ENCODE measurements around the gene SPEG.

The SPEG gene

GRCh38 chr2:219419331-219420197 is 15.1 kb upstream of the SPEG start:
- no peak for DNase-seq (ENCODE audit: low read depth, low spot score)
- Histone ChIP-seq H3K36me3 (ENCODE audit: insufficient read depth, insufficient read length, low read length) (no peaks in the 10 kb centered on the region), H3K9ac (ENCODE audit: insufficient read length, low read depth) (no peak overlapping the region), H3K9me3 (ENCODE audit: insufficient read depth, low read length) (no peaks in the 10 kb centered on the region), H3K27me3 (ENCODE audit: insufficient read depth, insufficient read length) (no peaks in the 10 kb centered on the region), H3K4me3 (ENCODE audit: insufficient read length, low read depth) (no peak overlapping the region), H3K4me1 (ENCODE audit: insufficient read depth, insufficient read length) (peaks cover 17% of the 10 kb centered on the region)
- TF ChIP-seq SUZ12 (IDR thresholded peaks at IDR 0.05; ENCODE audit: extremely low read depth, insufficient read depth, insufficient read length), result no peak
- TF ChIP-seq ZNF274 (IDR thresholded peaks at IDR 0.05; ENCODE audit: low read depth, low read length), result no peak
- no peak for TF ChIP-seq YY1 (IDR thresholded peaks at IDR 0.05; ENCODE audit: insufficient read depth, insufficient read length)

GRCh38 chr2:219420687-219421086 is 14.0 kb upstream of the SPEG start:
- H3K36me3 ChIP-seq (ENCODE audit: insufficient read depth, insufficient read length, low read length), result no peaks in the 10 kb centered on the region
- peaks cover 17% of the 10 kb centered on the region for H3K4me1 ChIP-seq (ENCODE audit: insufficient read depth, insufficient read length)
- no peak overlapping the region for H3K4me3 ChIP-seq (ENCODE audit: insufficient read length, low read depth)
- no peak overlapping the region for H3K9ac ChIP-seq (ENCODE audit: insufficient read length, low read depth)
- no peaks in the 10 kb centered on the region for H3K27me3 ChIP-seq (ENCODE audit: insufficient read depth, insufficient read length)
- TF ChIP-seq YY1 (IDR thresholded peaks at IDR 0.05; ENCODE audit: insufficient read depth, insufficient read length), result no peak
- no peak for DNase-seq (ENCODE audit: low read depth, low spot score)
- no peaks in the 10 kb centered on the region for H3K9me3 ChIP-seq (ENCODE audit: insufficient read depth, low read length)

GRCh38 chr2:219421323-219421722 is 13.3 kb upstream of the SPEG start:
- Histone ChIP-seq H3K27me3 (ENCODE audit: insufficient read depth, insufficient read length) (no peaks in the 10 kb centered on the region), H3K9me3 (ENCODE audit: insufficient read depth, low read length) (no peaks in the 10 kb centered on the region), H3K9ac (ENCODE audit: insufficient read length, low read depth) (no peak overlapping the region), H3K4me3 (ENCODE audit: insufficient read length, low read depth) (no peak overlapping the region), H3K36me3 (ENCODE audit: insufficient read depth, insufficient read length, low read length) (no peaks in the 10 kb centered on the region), H3K4me1 (ENCODE audit: insufficient read depth, insufficient read length) (peaks cover 22% of the 10 kb centered on the region)
- TF ChIP-seq SUZ12 (IDR thresholded peaks at IDR 0.05; ENCODE audit: extremely low read depth, insufficient read depth, insufficient read length) (no peak), ZNF274 (IDR thresholded peaks at IDR 0.05; ENCODE audit: low read depth, low read length) (no peak), YY1 (IDR thresholded peaks at IDR 0.05; ENCODE audit: insufficient read depth, insufficient read length) (no peak)
- no peak for DNase-seq (ENCODE audit: low read depth, low spot score)

- TF ChIP-seq ZNF274 (IDR thresholded peaks at IDR 0.05; ENCODE audit: low read depth, low read length) (no peak), YY1 (IDR thresholded peaks at IDR 0.05; ENCODE audit: insufficient read depth, insufficient read length) (no peak)
- peaks cover 18% of the 10 kb centered on the region for H3K4me1 ChIP-seq (ENCODE audit: insufficient read depth, insufficient read length)
- H3K27me3 ChIP-seq (ENCODE audit: insufficient read depth, insufficient read length), result no peaks in the 10 kb centered on the region
- no peaks in the 10 kb centered on the region for H3K36me3 ChIP-seq (ENCODE audit: insufficient read depth, insufficient read length, low read length)
- no peak overlapping the region for H3K4me3 ChIP-seq (ENCODE audit: insufficient read length, low read depth)
- H3K9me3 ChIP-seq (ENCODE audit: insufficient read depth, low read length), result no peaks in the 10 kb centered on the region
- H3K9ac ChIP-seq (ENCODE audit: insufficient read length, low read depth), result no peak overlapping the region
- DNase-seq (ENCODE audit: low read depth, low spot score), result no peak
Measured at GRCh38 chr2:219422952-219423534, 11.6 kb upstream of the SPEG start.

GRCh38 chr2:219423652-219424377 is 10.8 kb upstream of the SPEG start:
- no peak for DNase-seq (ENCODE audit: low read depth, low spot score)
- no peaks in the 10 kb centered on the region for H3K36me3 ChIP-seq (ENCODE audit: insufficient read depth, insufficient read length, low read length)
- no peak for TF ChIP-seq ZNF274 (IDR thresholded peaks at IDR 0.05; ENCODE audit: low read depth, low read length)
- TF ChIP-seq YY1 (IDR thresholded peaks at IDR 0.05; ENCODE audit: insufficient read depth, insufficient read length), result no peak
- TF ChIP-seq SUZ12 (IDR thresholded peaks at IDR 0.05; ENCODE audit: extremely low read depth, insufficient read depth, insufficient read length), result no peak

GRCh38 chr2:219425238-219426067 is 9.2 kb upstream of the SPEG start:
- peaks cover 10% of the 10 kb centered on the region for H3K4me1 ChIP-seq (ENCODE audit: insufficient read depth, insufficient read length)
- H3K4me3 ChIP-seq (ENCODE audit: insufficient read length, low read depth), result no peak overlapping the region
- H3K36me3 ChIP-seq (ENCODE audit: insufficient read depth, insufficient read length, low read length), result no peaks in the 10 kb centered on the region
- H3K9ac ChIP-seq (ENCODE audit: insufficient read length, low read depth), result no peak overlapping the region
- no peak for DNase-seq (ENCODE audit: low read depth, low spot score)
- no peaks in the 10 kb centered on the region for H3K9me3 ChIP-seq (ENCODE audit: insufficient read depth, low read length)
- TF ChIP-seq SUZ12 (IDR thresholded peaks at IDR 0.05; ENCODE audit: extremely low read depth, insufficient read depth, insufficient read length) (no peak), ZNF274 (IDR thresholded peaks at IDR 0.05; ENCODE audit: low read depth, low read length) (no peak), YY1 (IDR thresholded peaks at IDR 0.05; ENCODE audit: insufficient read depth, insufficient read length) (no peak)
- no peaks in the 10 kb centered on the region for H3K27me3 ChIP-seq (ENCODE audit: insufficient read depth, insufficient read length)

More at GRCh38 chr2:219423652-219424377, 10.8 kb upstream of the SPEG start:
- H3K9me3 ChIP-seq (ENCODE audit: insufficient read depth, low read length), result no peaks in the 10 kb centered on the region
- no peak overlapping the region for H3K9ac ChIP-seq (ENCODE audit: insufficient read length, low read depth)
- no peaks in the 10 kb centered on the region for H3K27me3 ChIP-seq (ENCODE audit: insufficient read depth, insufficient read length)
- H3K4me1 ChIP-seq (ENCODE audit: insufficient read depth, insufficient read length), result peaks cover 18% of the 10 kb centered on the region
- H3K4me3 ChIP-seq (ENCODE audit: insufficient read length, low read depth), result no peak overlapping the region
